ENCODE results near the gene FAM13A. TPM values are rescaled to one million over a fixed set of nuclear protein-coding genes. Genes with fewer than 3 reads are reported as not detected.

FAM13A gene
- total RNA-seq, 1 donor from 2014 or later: 29.5 TPM

DNA sequence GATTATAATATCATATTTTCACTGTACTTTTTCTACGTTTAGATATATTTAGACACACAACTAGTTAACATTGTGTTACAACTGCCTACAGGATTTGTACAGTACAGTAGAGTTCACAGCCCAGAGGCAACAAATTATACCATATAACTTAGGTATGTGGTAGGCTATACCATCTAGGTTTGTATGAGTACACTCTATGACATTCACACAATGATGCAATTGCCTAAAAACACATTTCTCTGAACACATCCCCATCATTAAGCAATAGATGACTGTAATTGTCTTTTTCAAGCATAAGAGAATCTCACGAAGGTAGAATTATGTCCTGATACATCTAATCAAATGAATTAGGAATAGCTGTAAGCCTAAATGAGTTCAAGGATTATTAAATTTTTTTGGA is 42.0 kb upstream of the FAM13A start:
- TF ChIP-seq, protein P1, sequence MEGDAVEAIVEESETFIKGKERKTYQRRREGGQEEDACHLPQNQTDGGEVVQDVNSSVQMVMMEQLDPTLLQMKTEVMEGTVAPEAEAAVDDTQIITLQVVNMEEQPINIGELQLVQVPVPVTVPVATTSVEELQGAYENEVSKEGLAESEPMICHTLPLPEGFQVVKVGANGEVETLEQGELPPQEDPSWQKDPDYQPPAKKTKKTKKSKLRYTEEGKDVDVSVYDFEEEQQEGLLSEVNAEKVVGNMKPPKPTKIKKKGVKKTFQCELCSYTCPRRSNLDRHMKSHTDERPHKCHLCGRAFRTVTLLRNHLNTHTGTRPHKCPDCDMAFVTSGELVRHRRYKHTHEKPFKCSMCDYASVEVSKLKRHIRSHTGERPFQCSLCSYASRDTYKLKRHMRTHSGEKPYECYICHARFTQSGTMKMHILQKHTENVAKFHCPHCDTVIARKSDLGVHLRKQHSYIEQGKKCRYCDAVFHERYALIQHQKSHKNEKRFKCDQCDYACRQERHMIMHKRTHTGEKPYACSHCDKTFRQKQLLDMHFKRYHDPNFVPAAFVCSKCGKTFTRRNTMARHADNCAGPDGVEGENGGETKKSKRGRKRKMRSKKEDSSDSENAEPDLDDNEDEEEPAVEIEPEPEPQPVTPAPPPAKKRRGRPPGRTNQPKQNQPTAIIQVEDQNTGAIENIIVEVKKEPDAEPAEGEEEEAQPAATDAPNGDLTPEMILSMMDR (IDR thresholded peaks at IDR 0.05; ENCODE audit: unreplicated experiment): no peak
- H3K4me3 Mint-ChIP-seq (ENCODE audit: low read depth): no peak overlapping the region
- DNase-seq (ENCODE audit: low spot score, unreplicated experiment): no peak
- H3K9me3 Mint-ChIP-seq (ENCODE audit: low read depth): no peaks in the 10 kb centered on the region
- no peak overlapping the region for H3K27ac Mint-ChIP-seq
- H3K4me1 Mint-ChIP-seq (ENCODE audit: low read depth): no peaks in the 10 kb centered on the region
- no peaks in the 10 kb centered on the region for H3K36me3 Mint-ChIP-seq (ENCODE audit: insufficient read depth)
- H3K27me3 Mint-ChIP-seq: peaks cover 3% of the 10 kb centered on the region

DNA sequence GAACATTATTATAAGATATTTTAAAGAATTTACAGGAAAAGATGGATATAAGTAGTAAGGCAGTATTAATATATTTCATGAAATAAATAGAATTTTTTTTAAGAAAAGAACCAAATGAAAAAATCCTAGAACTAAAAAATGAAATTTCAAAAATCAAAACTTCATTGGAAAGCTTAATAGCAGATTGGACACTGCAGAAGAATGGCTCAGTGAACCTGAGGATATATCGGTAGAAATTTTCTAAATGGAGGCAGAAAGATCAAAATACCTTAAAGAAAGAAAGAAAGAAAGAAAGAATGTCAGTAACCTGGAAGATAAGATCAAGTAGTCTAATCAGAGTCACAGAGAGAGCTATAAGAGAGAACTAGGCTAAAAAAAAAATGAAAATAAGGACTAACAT is 21.3 kb upstream of the FAM13A start:
- H3K36me3 Mint-ChIP-seq (ENCODE audit: insufficient read depth): peaks cover 2% of the 10 kb centered on the region
- H3K27ac Mint-ChIP-seq: no peak overlapping the region
- TF ChIP-seq, protein P1 (IDR thresholded peaks at IDR 0.05; ENCODE audit: unreplicated experiment): no peak
- peaks cover 21% of the 10 kb centered on the region for H3K9me3 Mint-ChIP-seq (ENCODE audit: low read depth)
- H3K4me3 Mint-ChIP-seq (ENCODE audit: low read depth): no peak overlapping the region
- no peaks in the 10 kb centered on the region for H3K4me1 Mint-ChIP-seq (ENCODE audit: low read depth)
- DNase-seq (ENCODE audit: low spot score, unreplicated experiment): no peak
- no peaks in the 10 kb centered on the region for H3K27me3 Mint-ChIP-seq

DNA sequence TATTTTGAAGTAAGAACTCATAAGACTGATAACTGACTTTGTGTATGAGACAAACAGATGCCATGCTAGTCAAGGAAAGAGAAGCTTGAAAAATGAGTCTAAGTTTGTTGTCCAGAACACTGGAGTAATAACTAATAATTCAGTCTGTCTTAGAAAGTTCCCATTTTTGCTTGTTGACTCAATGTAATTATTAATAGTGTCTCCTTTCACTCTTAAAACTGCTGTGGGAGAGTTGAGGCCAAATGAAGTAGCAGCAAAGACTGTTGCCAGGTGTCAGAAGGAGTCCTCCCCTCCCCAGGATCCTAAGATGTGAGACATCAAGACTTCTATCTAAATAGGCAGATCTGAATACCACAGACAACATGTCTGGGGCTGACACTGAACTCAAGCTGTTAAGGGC is 20.8 kb upstream of the FAM13A start:
- H3K4me1 Mint-ChIP-seq (ENCODE audit: low read depth): no peaks in the 10 kb centered on the region
- TF ChIP-seq, protein P1 (IDR thresholded peaks at IDR 0.05; ENCODE audit: unreplicated experiment): no peak
- DNase-seq (ENCODE audit: low spot score, unreplicated experiment): no peak
- peaks cover 21% of the 10 kb centered on the region for H3K9me3 Mint-ChIP-seq (ENCODE audit: low read depth)
- peaks cover 2% of the 10 kb centered on the region for H3K36me3 Mint-ChIP-seq (ENCODE audit: insufficient read depth)
- H3K4me3 Mint-ChIP-seq (ENCODE audit: low read depth): no peak overlapping the region
- H3K27ac Mint-ChIP-seq: no peak overlapping the region
- H3K27me3 Mint-ChIP-seq: no peaks in the 10 kb centered on the region

DNA sequence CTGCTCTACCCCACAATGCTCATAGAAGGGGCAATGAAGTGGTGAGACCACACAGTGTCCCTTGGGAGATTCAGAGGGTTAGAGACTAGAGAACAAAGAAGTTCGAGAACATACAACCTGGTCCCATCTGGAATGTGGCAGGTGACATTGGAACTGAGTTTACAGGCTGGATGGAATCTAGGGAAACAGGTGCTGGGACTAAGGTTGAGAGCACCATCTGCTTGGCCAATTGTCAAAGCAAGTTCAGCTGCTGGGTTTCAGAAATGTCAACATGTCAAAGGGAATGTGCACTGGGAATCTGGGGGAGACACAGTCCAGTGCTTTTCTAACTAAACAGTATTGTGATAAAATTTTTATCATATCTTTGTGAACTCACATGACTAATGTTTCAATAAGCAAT is 15.9 kb upstream of the FAM13A start:
- DNase-seq (ENCODE audit: low spot score, unreplicated experiment): no peak
- Mint-ChIP-seq H3K9me3 (ENCODE audit: low read depth) (peaks cover 15% of the 10 kb centered on the region), H3K4me3 (ENCODE audit: low read depth) (no peak overlapping the region), H3K27ac (no peak overlapping the region), H3K4me1 (ENCODE audit: low read depth) (no peaks in the 10 kb centered on the region), H3K27me3 (no peaks in the 10 kb centered on the region), H3K36me3 (ENCODE audit: insufficient read depth) (peaks cover 2% of the 10 kb centered on the region)
- TF ChIP-seq, protein P1 (IDR thresholded peaks at IDR 0.05; ENCODE audit: unreplicated experiment): no peak

DNA sequence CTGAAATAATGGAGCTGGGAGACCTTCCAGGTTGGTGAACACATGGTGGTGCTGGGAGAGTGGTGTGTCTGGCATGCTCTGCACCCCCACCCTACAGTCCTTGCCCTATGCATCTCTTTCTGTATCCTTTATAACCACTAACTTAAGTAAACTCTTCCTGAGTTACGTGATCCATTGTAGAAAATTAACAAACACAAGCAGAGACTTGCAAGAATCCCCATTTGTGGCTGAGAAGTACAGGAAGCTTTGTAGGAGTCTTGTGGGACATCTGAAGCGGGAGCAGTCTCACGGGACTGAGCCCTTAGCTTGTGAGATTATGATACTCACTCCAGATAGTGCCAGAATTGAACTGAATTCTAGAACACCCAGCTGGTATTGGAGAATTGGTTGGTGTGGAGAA is 14.3 kb upstream of the FAM13A start:
- no peaks in the 10 kb centered on the region for H3K36me3 Mint-ChIP-seq (ENCODE audit: insufficient read depth)
- no peaks in the 10 kb centered on the region for H3K9me3 Mint-ChIP-seq (ENCODE audit: low read depth)
- H3K4me3 Mint-ChIP-seq (ENCODE audit: low read depth): no peak overlapping the region
- H3K27me3 Mint-ChIP-seq: no peaks in the 10 kb centered on the region
- no peaks in the 10 kb centered on the region for H3K4me1 Mint-ChIP-seq (ENCODE audit: low read depth)
- no peak overlapping the region for H3K27ac Mint-ChIP-seq
- DNase-seq (ENCODE audit: low spot score, unreplicated experiment): no peak
- TF ChIP-seq, protein P1 (IDR thresholded peaks at IDR 0.05; ENCODE audit: unreplicated experiment): no peak
